Esophagus (tissue), 2 donors: Measurements from ENCODE around the gene IL13. TPM values are rescaled to one million over a fixed set of nuclear protein-coding genes. Genes with fewer than 3 reads are reported as not detected.

Source experiments
- H3K27ac ChIP-seq, 2 donors: one replicate each; pipeline ENCODE4 v1.5.1; 2013; ENCODE audit warnings: low read depth in 2 of 2, mild to moderate bottlenecking in 2 of 2, inconsistent platforms in 1 of 2, low read length in 1 of 2, moderate library complexity in 1 of 2
- H3K27me3 ChIP-seq, 2 donors: one replicate each; pipeline ENCODE4 v1.6.1; 2013; ENCODE audit warnings: low read length in 2 of 2, control low read depth in 1 of 2, mild to moderate bottlenecking in 1 of 2; ENCODE audit not compliant: insufficient read depth in 2 of 2, control insufficient read depth in 1 of 2
- H3K36me3 ChIP-seq, 2 donors: one replicate each; pipeline ENCODE4 v1.6.1; 2013; ENCODE audit warnings: low read length in 1 of 2; ENCODE audit not compliant: control insufficient read depth in 2 of 2, insufficient read depth in 2 of 2
- H3K4me1 ChIP-seq, 2 donors: one replicate each; pipeline ENCODE4 v1.6.1; 2013; ENCODE audit warnings: low read length in 1 of 2; ENCODE audit not compliant: control insufficient read depth in 2 of 2, insufficient read depth in 2 of 2
- H3K4me3 ChIP-seq, 2 donors: one replicate each; pipeline ENCODE4 v1.5.1; 2013; ENCODE audit warnings: low read length in 2 of 2, mild to moderate bottlenecking in 2 of 2, low read depth in 1 of 2, moderate library complexity in 1 of 2
- H3K9me3 ChIP-seq, 2 donors: one replicate each; pipeline ENCODE4 v1.6.1; 2013; ENCODE audit warnings: mild to moderate bottlenecking in 2 of 2, low read depth in 1 of 2, low read length in 1 of 2, moderate library complexity in 1 of 2; ENCODE audit not compliant: control insufficient read depth in 2 of 2, insufficient read depth in 1 of 2
- WGBS, 2 donors: extraction: QIAGEN DNeasy Blood & Tissue Kit; methylation state at CpG; one replicate each; pipeline ENCODE4 v1.1.7; 2013; 5-methylcytosine and 5-hydroxymethylcytosine counted together
- polyA plus RNA-seq, 2 donors: library from polyadenylated mRNA; stranded (reverse); fragments of 200-250 nt; gene quantifications; one replicate each; pipeline ENCODE4 v1.2.3, GENCODE V29; 2013
- donor health status: healthy with polysubstance abuse.
- donor health status: Bipolar disorder and iron deficiency.

Gene IL13
- polyA plus RNA-seq, 2 donors = not detected

DNA sequence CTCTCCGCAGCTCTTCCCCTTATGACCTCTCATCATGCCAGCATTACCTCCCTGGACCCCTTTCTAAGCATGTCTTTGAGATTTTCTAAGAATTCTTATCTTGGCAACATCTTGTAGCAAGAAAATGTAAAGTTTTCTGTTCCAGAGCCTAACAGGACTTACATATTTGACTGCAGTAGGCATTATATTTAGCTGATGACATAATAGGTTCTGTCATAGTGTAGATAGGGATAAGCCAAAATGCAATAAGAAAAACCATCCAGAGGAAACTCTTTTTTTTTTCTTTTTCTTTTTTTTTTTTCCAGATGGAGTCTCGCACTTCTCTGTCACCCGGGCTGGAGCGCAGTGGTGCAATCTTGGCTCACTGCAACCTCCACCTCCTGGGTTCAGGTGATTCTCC lies 20.7 kb upstream of the IL13 start:
- Histone ChIP-seq H3K4me1 (no peaks in the 10 kb centered on the region), H3K36me3 (peaks cover 8 to 10% of the 10 kb centered on the region in 2 donors), H3K27me3 (no peaks in the 10 kb centered on the region), H3K27ac (no peak overlapping the region), H3K9me3 (no peaks in the 10 kb centered on the region), H3K4me3 (no peak overlapping the region)
- WGBS, 2 donors = 95% methylated on average over 4 of the region's 4 CpGs

DNA sequence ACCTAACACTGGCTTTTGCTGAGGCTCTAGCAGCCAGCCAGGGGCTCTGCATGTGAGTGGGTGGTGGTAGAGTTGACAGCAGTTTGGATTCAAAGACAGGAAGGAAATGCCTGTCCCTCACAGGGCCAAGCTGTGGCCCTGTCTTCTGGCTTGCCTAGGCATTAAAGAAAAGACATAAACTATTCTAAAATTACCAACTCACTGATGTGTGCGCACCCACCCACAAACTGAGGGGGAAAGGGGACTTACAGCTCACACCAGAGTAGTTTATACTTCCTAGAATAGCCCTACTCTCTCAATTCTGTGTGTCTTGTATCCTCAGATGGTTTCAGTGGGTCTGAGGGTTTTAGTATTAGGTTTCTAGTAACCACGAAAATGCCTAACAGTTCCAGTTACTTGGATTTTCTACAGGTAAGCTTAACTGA lies 18.3 kb upstream of the IL13 start:
- Histone ChIP-seq H3K4me1 (no peaks in the 10 kb centered on the region), H3K9me3 (no peaks in the 10 kb centered on the region), H3K27me3 (no peaks in the 10 kb centered on the region), H3K27ac (no peak overlapping the region), H3K4me3 (no peak overlapping the region), H3K36me3 (peaks cover 10 to 16% of the 10 kb centered on the region in 2 donors)
- 83 to 85% methylated on average over 2 of the region's 2 CpGs for WGBS, 2 donors

DNA sequence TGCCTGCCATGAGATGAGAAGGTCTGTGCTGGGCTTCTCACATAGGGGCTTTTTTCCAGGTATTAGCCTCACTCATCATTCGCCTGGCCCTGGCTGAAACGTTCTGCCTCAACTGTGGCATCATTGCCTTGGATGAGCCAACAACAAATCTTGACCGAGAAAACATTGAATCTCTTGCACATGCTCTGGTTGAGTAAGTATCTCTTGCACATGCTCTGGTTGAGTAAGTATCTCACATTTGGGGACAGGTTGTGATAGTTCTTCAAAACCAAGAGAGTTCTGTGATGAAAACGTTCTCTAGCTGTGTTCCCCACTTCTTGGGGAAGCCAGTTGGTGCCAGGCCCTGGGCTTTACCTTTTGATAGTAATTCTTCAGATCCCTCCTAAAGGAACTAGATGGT lies 17.4 kb upstream of the IL13 start:
- H3K4me1 ChIP-seq = no peaks in the 10 kb centered on the region
- 85 to 88% methylated on average over 4 of the region's 4 CpGs for WGBS, 2 donors
- no peaks in the 10 kb centered on the region for H3K9me3 ChIP-seq
- no peak overlapping the region for H3K27ac ChIP-seq
- no peak overlapping the region for H3K4me3 ChIP-seq
- no peaks in the 10 kb centered on the region for H3K27me3 ChIP-seq
- peaks cover 14 to 15% of the 10 kb centered on the region in 2 donors for H3K36me3 ChIP-seq

DNA sequence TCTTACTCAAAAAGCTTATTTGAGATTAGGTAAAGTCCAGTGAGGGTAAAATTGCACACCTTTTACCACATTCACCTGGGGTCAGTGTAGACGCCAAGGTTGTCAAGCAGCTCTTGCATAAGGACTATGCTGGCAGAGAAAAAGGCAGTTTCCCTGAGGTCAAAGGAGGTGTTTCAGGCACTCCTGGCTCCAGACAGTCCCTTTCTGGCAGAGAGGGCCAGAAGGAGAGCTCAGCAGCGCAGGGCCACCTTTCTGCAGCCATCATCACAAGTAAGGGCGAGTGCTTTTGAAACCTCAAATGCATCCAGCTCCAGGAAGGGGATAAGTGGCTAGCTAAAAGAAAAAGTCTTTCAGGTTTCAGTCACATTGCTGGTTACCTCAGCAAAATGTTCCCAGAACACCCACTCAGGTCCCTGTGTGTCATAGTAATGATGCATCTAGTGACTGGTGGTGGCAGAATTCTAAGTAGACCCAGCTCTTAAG lies 16.7 kb upstream of the IL13 start:
- peaks cover 15 to 16% of the 10 kb centered on the region in 2 donors for H3K36me3 ChIP-seq
- WGBS, 2 donors = 90 to 91% methylated on average over 3 of the region's 3 CpGs
- H3K4me3 ChIP-seq = no peak overlapping the region
- H3K4me1 ChIP-seq = no peaks in the 10 kb centered on the region
- no peak overlapping the region for H3K27ac ChIP-seq
- H3K27me3 ChIP-seq = no peaks in the 10 kb centered on the region
- no peaks in the 10 kb centered on the region for H3K9me3 ChIP-seq

GRCh38 chr5:132641841-132642240 lies 16.1 kb upstream of the IL13 start:
- Histone ChIP-seq H3K36me3 (peaks cover 15 to 16% of the 10 kb centered on the region in 2 donors), H3K9me3 (no peaks in the 10 kb centered on the region), H3K4me3 (no peak overlapping the region), H3K27me3 (no peaks in the 10 kb centered on the region), H3K27ac (no peak overlapping the region), H3K4me1 (no peaks in the 10 kb centered on the region)
- 97% methylated on average over 3 of the region's 3 CpGs for WGBS, 2 donors

DNA sequence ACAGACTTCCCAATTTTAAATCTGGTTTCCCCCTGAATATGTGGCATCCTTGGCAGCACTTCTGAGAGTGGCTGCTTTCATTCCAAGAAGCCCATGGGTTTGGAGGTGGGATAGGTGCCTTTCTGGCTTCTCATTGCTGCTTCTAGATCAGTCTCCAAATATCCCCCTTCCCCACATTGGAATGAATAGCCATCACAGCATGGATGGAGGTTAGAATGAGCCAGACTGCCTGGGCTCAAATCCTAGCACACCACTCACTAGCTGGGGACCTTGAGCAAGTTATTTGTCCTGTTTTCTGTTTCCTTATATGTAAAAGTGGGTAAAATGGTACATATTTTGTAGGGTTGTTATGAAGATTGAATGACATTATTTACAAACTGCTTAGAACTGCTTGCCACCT lies 13.8 kb upstream of the IL13 start:
- Histone ChIP-seq H3K27ac (no peak overlapping the region), H3K36me3 (peaks cover 12% of the 10 kb centered on the region in 2 donors), H3K4me1 (no peaks in the 10 kb centered on the region), H3K9me3 (no peaks in the 10 kb centered on the region), H3K4me3 (no peak overlapping the region), H3K27me3 (no peaks in the 10 kb centered on the region)

DNA sequence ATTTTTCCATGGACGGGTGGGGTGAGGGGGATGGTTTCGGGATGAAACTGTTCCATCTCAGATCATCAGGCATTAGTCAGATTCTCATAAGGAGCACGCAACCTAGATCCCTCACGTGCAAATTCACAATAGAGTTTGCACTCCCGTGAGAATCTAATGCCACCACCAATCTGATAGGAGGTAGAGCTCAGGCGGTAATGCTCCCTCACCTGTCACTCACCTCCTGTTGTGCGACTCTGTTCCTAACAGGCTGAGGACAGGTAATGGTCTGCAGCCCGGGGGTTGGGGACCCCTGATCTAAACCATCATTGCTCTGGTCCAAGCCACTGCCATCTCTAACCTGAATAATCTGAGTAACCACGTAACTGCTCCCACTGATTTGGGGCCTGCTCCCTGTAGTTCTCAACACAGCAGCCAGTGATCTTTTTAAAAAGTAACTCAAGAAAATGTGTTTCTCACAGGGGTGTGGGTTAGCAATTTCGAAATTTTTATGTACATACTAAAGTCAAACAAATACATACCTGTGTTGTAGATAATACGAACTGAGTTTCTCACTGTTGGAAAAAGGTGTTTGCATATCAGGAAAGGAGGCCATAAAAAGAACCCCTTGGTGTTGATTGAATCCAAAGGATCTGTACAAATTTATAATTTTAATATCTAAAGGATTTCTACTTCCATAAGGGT lies 11.2 kb upstream of the IL13 start:
- Histone ChIP-seq H3K36me3 (peaks cover 7 to 8% of the 10 kb centered on the region in 2 donors), H3K9me3 (no peaks in the 10 kb centered on the region), H3K27me3 (no peaks in the 10 kb centered on the region), H3K27ac (no peak overlapping the region), H3K4me3 (no peak overlapping the region), H3K4me1 (no peaks in the 10 kb centered on the region)
- 79 to 92% methylated on average over 11 of the region's 11 CpGs for WGBS, 2 donors

- H3K27me3 ChIP-seq = no peaks in the 10 kb centered on the region
- no peak overlapping the region for H3K4me3 ChIP-seq
- H3K4me1 ChIP-seq = no peaks in the 10 kb centered on the region
- H3K9me3 ChIP-seq = no peaks in the 10 kb centered on the region
- WGBS, 2 donors = 80 to 89% methylated on average over 2 of the region's 2 CpGs
- no peak overlapping the region for H3K27ac ChIP-seq
- H3K36me3 ChIP-seq = peaks cover 7 to 8% of the 10 kb centered on the region in 2 donors
Observed at GRCh38 chr5:132647473-132647872, 10.5 kb upstream of the IL13 start.

DNA sequence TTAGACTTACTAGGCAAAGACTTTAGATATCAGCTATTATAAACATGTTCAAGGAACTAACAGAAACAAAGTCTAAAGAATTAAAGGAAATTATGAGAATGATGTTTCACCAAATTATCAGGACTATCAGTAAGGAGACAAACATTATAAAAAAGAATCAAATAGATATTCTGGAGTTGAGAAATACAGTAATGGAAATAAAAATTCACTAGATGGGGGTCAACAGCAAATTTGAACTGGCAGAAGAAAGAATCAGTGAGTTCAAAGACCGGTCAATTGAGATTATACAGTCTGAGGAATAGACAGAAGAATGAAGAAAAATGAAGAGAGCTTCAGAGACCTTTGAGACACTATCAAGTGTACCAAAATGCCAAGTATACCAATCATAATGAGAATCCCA lies 9.6 kb upstream of the IL13 start:
- Histone ChIP-seq H3K4me3 (no peak overlapping the region), H3K27ac (no peak overlapping the region), H3K27me3 (no peaks in the 10 kb centered on the region), H3K4me1 (no peaks in the 10 kb centered on the region), H3K36me3 (peaks cover 1 to 8% of the 10 kb centered on the region in 2 donors), H3K9me3 (no peaks in the 10 kb centered on the region)
- 97% methylated on average over 1 of the region's 1 CpG for WGBS, 2 donors

DNA sequence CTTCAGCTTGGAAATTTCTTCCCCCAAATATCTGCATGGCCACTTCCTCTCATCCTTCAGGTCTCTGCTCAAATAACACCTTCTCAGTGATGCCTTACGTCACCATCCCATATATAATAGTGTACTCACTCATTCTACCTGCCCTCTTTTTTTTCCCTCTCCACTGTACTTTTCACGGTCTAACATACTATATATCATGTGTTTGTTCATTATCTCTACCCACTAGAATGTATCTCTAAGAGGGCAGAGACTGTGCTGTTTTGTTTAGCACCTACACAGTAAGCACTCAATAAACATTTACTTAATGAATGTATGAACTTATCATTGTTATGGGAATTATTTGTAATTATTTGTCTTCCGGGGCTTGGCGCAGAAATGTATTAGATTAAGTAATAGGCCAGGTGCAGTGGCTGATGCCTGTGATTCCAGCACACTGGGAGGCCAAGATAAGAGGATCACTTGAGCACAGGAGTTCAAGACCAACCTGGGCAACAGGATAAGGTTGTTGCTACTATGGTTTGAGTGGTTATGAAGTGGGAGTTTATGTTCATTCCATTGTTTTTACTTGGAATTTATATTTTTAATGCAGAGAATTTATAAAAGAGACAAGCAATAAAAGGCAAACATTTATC lies 6.0 kb upstream of the IL13 start:
- WGBS, 2 donors = 68 to 69% methylated on average over 4 of the region's 4 CpGs
- no peak overlapping the region for H3K4me3 ChIP-seq
- H3K9me3 ChIP-seq = no peaks in the 10 kb centered on the region
- H3K4me1 ChIP-seq = peaks cover 5 to 8% of the 10 kb centered on the region in 2 donors
- H3K27ac ChIP-seq = no peak overlapping the region
- H3K27me3 ChIP-seq = peaks cover 0 to 4% of the 10 kb centered on the region in 2 donors
- no peaks in the 10 kb centered on the region for H3K36me3 ChIP-seq
